HepG2 (cell line): ENCODE results near the gene DSG2. TPM values are rescaled to one million over a fixed set of nuclear protein-coding genes. Genes with fewer than 3 reads are reported as not detected.
A peak's percentile ranks its signal among the peaks of the same experiment; 100 is the strongest.

Source experiments
- EEA1 ChIP-seq: sonication (generic); formaldehyde crosslinking; IDR thresholded peaks from 2 replicates; pipeline ENCODE4 v1.5.1; 2020; ENCODE audit warnings: mild to moderate bottlenecking, missing genetic modification reagents, borderline replicate concordance
- HNRNPUL1 ChIP-seq: fragments of 200-400 bp; formaldehyde crosslinking; IDR thresholded peaks from 2 replicates; pipeline ENCODE4 v1.6.1; 2017; ENCODE audit warnings: low read depth, mild to moderate bottlenecking, low read length, moderate library complexity
- ISX ChIP-seq: sonication (generic); formaldehyde crosslinking; conservative IDR thresholded peaks from 2 replicates; pipeline ENCODE4 v1.5.0; 2020; ENCODE audit warnings: missing genetic modification reagents
- JUND ChIP-seq: sonication (generic); formaldehyde crosslinking; IDR thresholded peaks from 2 replicates; pipeline ENCODE4 v1.8.0; 2022; ENCODE audit warnings: mild to moderate bottlenecking, missing genetic modification reagents
- MYC ChIP-seq: sonication (generic); formaldehyde crosslinking; IDR thresholded peaks from 2 replicates; pipeline ENCODE4 v1.9.0; 2021; ENCODE audit warnings: missing genetic modification reagents, borderline replicate concordance
- PAF1 ChIP-seq: IDR thresholded peaks from 2 replicates; pipeline ENCODE4 v1.6.1; 2016; ENCODE audit warnings: missing genetic modification reagents, missing compliant biosample characterization
- PRPF4 ChIP-seq: fragments of 200-400 bp; formaldehyde crosslinking; IDR thresholded peaks from 2 replicates; pipeline ENCODE4 v1.6.1; 2016; ENCODE audit warnings: low read length, low read depth; ENCODE audit not compliant: poor library complexity, severe bottlenecking
- PTBP1 ChIP-seq: fragments of 200-400 bp; formaldehyde crosslinking; IDR thresholded peaks from 2 replicates; pipeline ENCODE4 v1.6.1; 2018; ENCODE audit warnings: low read length, low read depth; ENCODE audit not compliant: poor library complexity, severe bottlenecking
- SIX1 ChIP-seq: sonication (generic); formaldehyde crosslinking; IDR thresholded peaks from 2 replicates; pipeline ENCODE4 v1.4.0; 2020; ENCODE audit warnings: missing genetic modification reagents, borderline replicate concordance
- TBX2 ChIP-seq: sonication (generic); formaldehyde crosslinking; IDR thresholded peaks from 2 replicates; pipeline ENCODE4 v1.5.0; 2020; ENCODE audit warnings: missing genetic modification reagents, mild to moderate bottlenecking, borderline replicate concordance
- WIZ ChIP-seq: sonication (generic); formaldehyde crosslinking; IDR thresholded peaks from 2 replicates; pipeline ENCODE4 v1.5.1; 2020; ENCODE audit warnings: mild to moderate bottlenecking, missing genetic modification reagents
- XRCC5 ChIP-seq: fragments of 200-400 bp; formaldehyde crosslinking; optimal IDR thresholded peaks from 2 replicates; pipeline ENCODE3; 2017; ENCODE audit warnings: mild to moderate bottlenecking, low read length
- YEATS4 ChIP-seq: sonication (generic); formaldehyde crosslinking; IDR thresholded peaks from 2 replicates; pipeline ENCODE4 v1.4.0; 2020; ENCODE audit warnings: missing genetic modification reagents, borderline replicate concordance
- ZNF230 ChIP-seq: sonication (generic); formaldehyde crosslinking; IDR thresholded peaks from 2 replicates; pipeline ENCODE4 v1.4.0; 2020; ENCODE audit warnings: mild to moderate bottlenecking, missing genetic modification reagents
- ZNF331 ChIP-seq: sonication (generic); formaldehyde crosslinking; IDR thresholded peaks from 2 replicates; pipeline ENCODE4 v1.4.0; 2020; ENCODE audit warnings: missing genetic modification reagents
- ZNF343 ChIP-seq: sonication (generic); formaldehyde crosslinking; IDR thresholded peaks from 2 replicates; pipeline ENCODE4 v1.4.0; 2020; ENCODE audit warnings: mild to moderate bottlenecking, missing genetic modification reagents
- ZNF557 ChIP-seq: sonication (generic); formaldehyde crosslinking; IDR thresholded peaks from 2 replicates; pipeline ENCODE4 v1.4.0; 2020; ENCODE audit warnings: missing genetic modification reagents
- ZNF7 ChIP-seq: IDR thresholded peaks from 2 replicates; pipeline ENCODE4 v1.6.1; 2016; ENCODE audit warnings: missing biosample characterization, missing genetic modification reagents
- ZNF747 ChIP-seq: sonication (generic); formaldehyde crosslinking; IDR thresholded peaks from 2 replicates; pipeline ENCODE4 v1.8.1; 2023; ENCODE audit warnings: missing genetic modification reagents, mild to moderate bottlenecking, borderline replicate concordance
- polyA plus RNA-seq, 8 experiments: library from polyadenylated mRNA; depleted of rRNA in 3 of 8; stranded (reverse) in 7 of 8; unstranded in 1 of 8; fragments of >200 nt; fragmentation: Illumina TruSeq in 4 of 8; extraction: Trizol in 4 of 8; gene quantifications; 2 replicates each; pipeline versions ENCODE4 v1.2.1 to v1.2.3, GENCODE V29; 2011 to 2016; ENCODE audit warnings: low read depth in 4 of 8, missing spikeins in 1 of 8, mixed read lengths in 1 of 8; ENCODE audit not compliant: insufficient read depth in 1 of 8
- total RNA-seq, 5 experiments: library from RNA; depleted of rRNA; stranded (reverse); fragments of >200 nt; fragmentation: Illumina TruSeq; extraction: Trizol; gene quantifications; 2 replicates each; pipeline ENCODE4 v1.2.3, GENCODE V29; 2016; ENCODE audit warnings: low read depth in 1 of 5
- TF ChIP-seq, protein P1 (sequence below): sonication (generic); formaldehyde crosslinking; conservative IDR thresholded peaks from 2 replicates; pipeline ENCODE4 v1.8.1; 2023; ENCODE audit warnings: missing genetic modification reagents
- TF ChIP-seq, protein P2 (sequence below): sonication (generic); formaldehyde crosslinking; IDR thresholded peaks from 2 replicates; pipeline ENCODE4 v1.4.0; 2020; ENCODE audit warnings: missing genetic modification reagents
- TF ChIP-seq, protein P3 (sequence below): sonication (generic); formaldehyde crosslinking; IDR thresholded peaks from 2 replicates; pipeline ENCODE4 v1.4.0; 2020; ENCODE audit warnings: missing genetic modification reagents
- TF ChIP-seq, protein P4 (sequence below): sonication (generic); formaldehyde crosslinking; IDR thresholded peaks from 2 replicates; pipeline ENCODE4 v1.5.0; 2020; ENCODE audit warnings: missing genetic modification reagents, mild to moderate bottlenecking, borderline replicate concordance
- TF ChIP-seq, protein P5 (sequence below): IDR thresholded peaks from 2 replicates; pipeline ENCODE4 v1.4.0; 2020; ENCODE audit warnings: mild to moderate bottlenecking, missing genetic modification reagents

Gene DSG2
- total and polyA plus RNA-seq, 2 of the 13 experiments (the other 11 are each of a cell fraction or from before 2014, with no cell fraction given) = 23.3 to 66.7 TPM

DNA sequence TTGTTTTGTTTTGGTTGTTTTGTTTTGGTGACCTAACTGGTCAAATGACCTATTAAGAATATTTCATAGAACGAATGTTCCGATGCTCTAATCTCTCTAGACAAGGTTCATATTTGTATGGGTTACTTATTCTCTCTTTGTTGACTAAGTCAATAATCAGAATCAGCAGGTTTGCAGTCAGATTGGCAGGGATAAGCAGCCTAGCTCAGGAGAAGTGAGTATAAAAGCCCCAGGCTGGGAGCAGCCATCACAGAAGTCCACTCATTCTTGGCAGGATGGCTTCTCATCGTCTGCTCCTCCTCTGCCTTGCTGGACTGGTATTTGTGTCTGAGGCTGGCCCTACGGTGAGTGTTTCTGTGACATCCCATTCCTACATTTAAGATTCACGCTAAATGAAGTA is 93.7 kb downstream of the DSG2 start, which contains the start of gene TTR (continued):
- TF ChIP-seq, protein P1, sequence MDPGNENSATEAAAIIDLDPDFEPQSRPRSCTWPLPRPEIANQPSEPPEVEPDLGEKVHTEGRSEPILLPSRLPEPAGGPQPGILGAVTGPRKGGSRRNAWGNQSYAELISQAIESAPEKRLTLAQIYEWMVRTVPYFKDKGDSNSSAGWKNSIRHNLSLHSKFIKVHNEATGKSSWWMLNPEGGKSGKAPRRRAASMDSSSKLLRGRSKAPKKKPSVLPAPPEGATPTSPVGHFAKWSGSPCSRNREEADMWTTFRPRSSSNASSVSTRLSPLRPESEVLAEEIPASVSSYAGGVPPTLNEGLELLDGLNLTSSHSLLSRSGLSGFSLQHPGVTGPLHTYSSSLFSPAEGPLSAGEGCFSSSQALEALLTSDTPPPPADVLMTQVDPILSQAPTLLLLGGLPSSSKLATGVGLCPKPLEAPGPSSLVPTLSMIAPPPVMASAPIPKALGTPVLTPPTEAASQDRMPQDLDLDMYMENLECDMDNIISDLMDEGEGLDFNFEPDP (CRISPR knock-in tag) = no peak
- peak; percentile 42; the same call in 1 of the 2 replicates for TF ChIP-seq SIX1 (CRISPR knock-in tag)
- TF ChIP-seq, protein P2, sequence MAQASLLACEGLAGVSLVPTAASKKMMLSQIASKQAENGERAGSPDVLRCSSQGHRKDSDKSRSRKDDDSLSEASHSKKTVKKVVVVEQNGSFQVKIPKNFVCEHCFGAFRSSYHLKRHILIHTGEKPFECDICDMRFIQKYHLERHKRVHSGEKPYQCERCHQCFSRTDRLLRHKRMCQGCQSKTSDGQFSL = no peak
- TF ChIP-seq ISX = no peak
- no peak for TF ChIP-seq PAF1 (CRISPR knock-in tag)
- TF ChIP-seq EEA1 = no peak
- TF ChIP-seq JUND (CRISPR knock-in tag) = 0 out of 2 replicates have a peak, but pooled peaks have one; percentile 30
- no peak for TF ChIP-seq PRPF4
- TF ChIP-seq TBX2 = 0 out of 2 replicates have a peak, but pooled peaks have one; percentile 25
- TF ChIP-seq PTBP1 = no peak
- TF ChIP-seq ZNF343 = no peak
- TF ChIP-seq ZNF7 = no peak
- no peak for TF ChIP-seq ZNF747 (CRISPR knock-in tag)
- TF ChIP-seq WIZ = no peak
- no peak for TF ChIP-seq HNRNPUL1
- TF ChIP-seq, protein P3, sequence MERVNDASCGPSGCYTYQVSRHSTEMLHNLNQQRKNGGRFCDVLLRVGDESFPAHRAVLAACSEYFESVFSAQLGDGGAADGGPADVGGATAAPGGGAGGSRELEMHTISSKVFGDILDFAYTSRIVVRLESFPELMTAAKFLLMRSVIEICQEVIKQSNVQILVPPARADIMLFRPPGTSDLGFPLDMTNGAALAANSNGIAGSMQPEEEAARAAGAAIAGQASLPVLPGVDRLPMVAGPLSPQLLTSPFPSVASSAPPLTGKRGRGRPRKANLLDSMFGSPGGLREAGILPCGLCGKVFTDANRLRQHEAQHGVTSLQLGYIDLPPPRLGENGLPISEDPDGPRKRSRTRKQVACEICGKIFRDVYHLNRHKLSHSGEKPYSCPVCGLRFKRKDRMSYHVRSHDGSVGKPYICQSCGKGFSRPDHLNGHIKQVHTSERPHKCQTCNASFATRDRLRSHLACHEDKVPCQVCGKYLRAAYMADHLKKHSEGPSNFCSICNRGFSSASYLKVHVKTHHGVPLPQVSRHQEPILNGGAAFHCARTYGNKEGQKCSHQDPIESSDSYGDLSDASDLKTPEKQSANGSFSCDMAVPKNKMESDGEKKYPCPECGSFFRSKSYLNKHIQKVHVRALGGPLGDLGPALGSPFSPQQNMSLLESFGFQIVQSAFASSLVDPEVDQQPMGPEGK (CRISPR knock-in tag) = 0 out of 2 replicates have a peak, but pooled peaks have one; percentile 21
- TF ChIP-seq MYC (CRISPR knock-in tag) = no peak
- TF ChIP-seq ZNF230 (CRISPR knock-in tag) = no peak
- TF ChIP-seq YEATS4 = no peak
- TF ChIP-seq XRCC5 = no peak
- TF ChIP-seq, protein P4, sequence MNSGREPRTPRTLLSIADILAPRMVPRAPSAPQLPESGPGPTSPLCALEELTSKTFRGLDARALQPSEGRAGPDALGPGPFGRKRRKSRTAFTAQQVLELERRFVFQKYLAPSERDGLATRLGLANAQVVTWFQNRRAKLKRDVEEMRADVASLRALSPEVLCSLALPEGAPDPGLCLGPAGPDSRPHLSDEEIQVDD (CRISPR knock-in tag) = no peak
- TF ChIP-seq, protein P5, sequence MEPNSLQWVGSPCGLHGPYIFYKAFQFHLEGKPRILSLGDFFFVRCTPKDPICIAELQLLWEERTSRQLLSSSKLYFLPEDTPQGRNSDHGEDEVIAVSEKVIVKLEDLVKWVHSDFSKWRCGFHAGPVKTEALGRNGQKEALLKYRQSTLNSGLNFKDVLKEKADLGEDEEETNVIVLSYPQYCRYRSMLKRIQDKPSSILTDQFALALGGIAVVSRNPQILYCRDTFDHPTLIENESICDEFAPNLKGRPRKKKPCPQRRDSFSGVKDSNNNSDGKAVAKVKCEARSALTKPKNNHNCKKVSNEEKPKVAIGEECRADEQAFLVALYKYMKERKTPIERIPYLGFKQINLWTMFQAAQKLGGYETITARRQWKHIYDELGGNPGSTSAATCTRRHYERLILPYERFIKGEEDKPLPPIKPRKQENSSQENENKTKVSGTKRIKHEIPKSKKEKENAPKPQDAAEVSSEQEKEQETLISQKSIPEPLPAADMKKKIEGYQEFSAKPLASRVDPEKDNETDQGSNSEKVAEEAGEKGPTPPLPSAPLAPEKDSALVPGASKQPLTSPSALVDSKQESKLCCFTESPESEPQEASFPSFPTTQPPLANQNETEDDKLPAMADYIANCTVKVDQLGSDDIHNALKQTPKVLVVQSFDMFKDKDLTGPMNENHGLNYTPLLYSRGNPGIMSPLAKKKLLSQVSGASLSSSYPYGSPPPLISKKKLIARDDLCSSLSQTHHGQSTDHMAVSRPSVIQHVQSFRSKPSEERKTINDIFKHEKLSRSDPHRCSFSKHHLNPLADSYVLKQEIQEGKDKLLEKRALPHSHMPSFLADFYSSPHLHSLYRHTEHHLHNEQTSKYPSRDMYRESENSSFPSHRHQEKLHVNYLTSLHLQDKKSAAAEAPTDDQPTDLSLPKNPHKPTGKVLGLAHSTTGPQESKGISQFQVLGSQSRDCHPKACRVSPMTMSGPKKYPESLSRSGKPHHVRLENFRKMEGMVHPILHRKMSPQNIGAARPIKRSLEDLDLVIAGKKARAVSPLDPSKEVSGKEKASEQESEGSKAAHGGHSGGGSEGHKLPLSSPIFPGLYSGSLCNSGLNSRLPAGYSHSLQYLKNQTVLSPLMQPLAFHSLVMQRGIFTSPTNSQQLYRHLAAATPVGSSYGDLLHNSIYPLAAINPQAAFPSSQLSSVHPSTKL (CRISPR knock-in tag) = peak; percentile 75; the same call in 1 of the 2 replicates
- TF ChIP-seq ZNF557 (CRISPR knock-in tag) = no peak
- TF ChIP-seq ZNF331 (CRISPR knock-in tag) = peak; percentile 60
